ENCODE data around the gene THOP1.

GRCh38 chr19:2822846-2823245 lies 37.5 kb downstream of the THOP1 start:
- TF ChIP-seq CTCF (IDR thresholded peaks at IDR 0.05) (no peak), POLR2A (IDR thresholded peaks at IDR 0.05) (no peak)
